Activated CD4-positive, alpha-beta T cell treated with anti-CD3 and anti-CD28 coated beads for 4 hours (primary cell): ENCODE results near the gene TMEM271.
"Not testable (repeated sequence)": the region's sequence is repeated elsewhere in the genome, so short reads cannot be mapped to it uniquely, and the experiment has no call there.

ENCODE experiments used
- DNase-seq, 2 donors: peaks; one replicate each; pipeline ENCODE4 v3.0.0-alpha.2; 2020

The TMEM271 gene

GRCh38 chr4:578451-579443 is 2.7 kb upstream of the TMEM271 start:
- DNase-seq: no peak

- no peak for DNase-seq
Observed at GRCh38 chr4:577499-578450, 1.7 kb upstream of the TMEM271 start.

GRCh38 chr4:576991-577498 is 950 bp upstream of the TMEM271 start:
- DNase-seq: no peak

- no peak for DNase-seq
Observed at GRCh38 chr4:575281-576141, 584 bp downstream of the TMEM271 start.

- no peak for DNase-seq
Observed at GRCh38 chr4:574346-575161, 1.5 kb downstream of the TMEM271 start.

- DNase-seq: no peak
Observed at GRCh38 chr4:573122-573892, 2.8 kb downstream of the TMEM271 start.

GRCh38 chr4:572594-572993 is 3.5 kb downstream of the TMEM271 start:
- DNase-seq: no peak

GRCh38 chr4:571838-572572 is 4.1 kb downstream of the TMEM271 start:
- no peak for DNase-seq

- no peak for DNase-seq
Observed at GRCh38 chr4:570754-571153, 5.3 kb downstream of the TMEM271 start.

- no peak for DNase-seq
Observed at GRCh38 chr4:569958-570667, 6.0 kb downstream of the TMEM271 start.

GRCh38 chr4:568962-569361 is 7.1 kb downstream of the TMEM271 start:
- DNase-seq: no peak

GRCh38 chr4:568351-568652 is 7.8 kb downstream of the TMEM271 start:
- no peak for DNase-seq

GRCh38 chr4:567457-568350 is 8.4 kb downstream of the TMEM271 start:
- no peak for DNase-seq

GRCh38 chr4:566508-567295 is 9.4 kb downstream of the TMEM271 start:
- no peak for DNase-seq

- no peak for DNase-seq
Observed at GRCh38 chr4:566035-566434, 10.1 kb downstream of the TMEM271 start.

- not testable (repeated sequence) for DNase-seq
Observed at GRCh38 chr4:565614-566013, 10.5 kb downstream of the TMEM271 start.

GRCh38 chr4:562458-562857 is 13.6 kb downstream of the TMEM271 start:
- not testable (repeated sequence) for DNase-seq
